ENCODE results near the gene POLA1.

DNA sequence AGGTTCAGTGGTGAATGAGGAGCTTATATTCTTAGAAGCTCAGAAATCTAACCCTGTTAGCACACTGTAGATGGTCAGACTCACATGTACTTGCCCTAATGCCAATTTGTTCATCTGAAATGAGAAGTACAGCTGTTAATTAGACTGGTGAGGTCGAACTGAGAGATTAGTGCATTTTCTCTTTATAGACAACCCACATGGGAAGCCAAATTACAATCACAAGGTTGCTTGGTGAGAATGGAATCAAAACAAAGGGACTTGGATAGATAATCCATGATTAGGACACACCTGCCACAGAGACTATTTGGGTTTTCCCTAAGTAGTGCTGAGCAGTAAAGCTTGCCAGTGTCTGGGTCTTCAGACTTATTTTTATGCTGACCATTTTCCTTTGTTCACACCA lies 88.3 kb downstream of the POLA1 start:
- no peak for TF ChIP-seq YY1 (IDR thresholded peaks at IDR 0.05; ENCODE audit: insufficient read depth, insufficient read length)
- no peak for TF ChIP-seq ZNF274 (IDR thresholded peaks at IDR 0.05; ENCODE audit: low read depth, low read length)

Measured in NT2/D1 (cell line).